Measurements from ENCODE around the gene CTDSPL. TPM values are rescaled to one million over a fixed set of nuclear protein-coding genes. Genes with fewer than 3 reads are reported as not detected.

CTDSPL gene
- total and polyA plus RNA-seq, 7 experiments from 2014 or later = 0.15 to 5.6 (median 1.7) TPM

DNA sequence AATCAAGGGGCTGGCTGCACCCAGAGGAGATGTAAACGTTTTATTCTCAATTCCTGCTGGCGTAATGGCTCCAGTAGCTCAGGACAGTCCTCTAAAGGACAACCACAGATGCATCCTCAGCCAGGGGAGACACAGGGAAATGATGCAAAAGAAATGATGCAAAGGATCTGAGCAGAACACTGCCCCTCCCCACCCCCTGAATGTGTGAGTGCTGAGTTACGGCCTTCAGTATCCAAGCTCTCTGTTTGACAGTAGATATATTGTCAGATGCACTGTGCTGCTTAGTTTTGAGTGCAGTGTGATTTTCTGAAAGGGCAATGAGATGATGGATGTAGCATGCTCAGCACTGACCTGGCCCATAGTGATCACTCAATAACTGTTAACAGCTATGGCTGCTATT is 41.4 kb upstream of the CTDSPL start:
- Mint-ChIP-seq H3K27ac (no peak overlapping the region), H3K9me3 (no peaks in the 10 kb centered on the region), H3K4me1 (no peaks in the 10 kb centered on the region), H3K4me3 (no peak overlapping the region), H3K36me3 (no peaks in the 10 kb centered on the region), H3K27me3 (peaks cover 0 to 4% (median 0%) of the 10 kb centered on the region in 5 donors)
- Histone ChIP-seq H3K4me1 (ENCODE audit: control insufficient read depth in 2 of 2, insufficient read depth in 2 of 2, low read length in 2 of 2) (no peaks in the 10 kb centered on the region), H3K4me3 (ENCODE audit: low read length) (no peak overlapping the region), H3K27me3 (ENCODE audit: control insufficient read depth in 2 of 2, insufficient read depth in 2 of 2, low read length in 2 of 2) (no peaks in the 10 kb centered on the region), H3K9me3 (ENCODE audit: control insufficient read depth in 2 of 3, low read length in 3 of 3) (no peaks in the 10 kb centered on the region), H3K27ac (ENCODE audit: low read depth, low read length) (no peak overlapping the region), H3K36me3 (ENCODE audit: control insufficient read depth in 2 of 3, insufficient read depth in 3 of 3, low read length in 3 of 3) (no peaks in the 10 kb centered on the region)
- intact Hi-C loops (cut with micrococcal nuclease) = no loop called here
- CTCF ChIA-PET = no interaction called here
- POLR2A ChIA-PET = no interaction called here
- DNase-seq = no peak
- ATAC-seq = no peak

DNA sequence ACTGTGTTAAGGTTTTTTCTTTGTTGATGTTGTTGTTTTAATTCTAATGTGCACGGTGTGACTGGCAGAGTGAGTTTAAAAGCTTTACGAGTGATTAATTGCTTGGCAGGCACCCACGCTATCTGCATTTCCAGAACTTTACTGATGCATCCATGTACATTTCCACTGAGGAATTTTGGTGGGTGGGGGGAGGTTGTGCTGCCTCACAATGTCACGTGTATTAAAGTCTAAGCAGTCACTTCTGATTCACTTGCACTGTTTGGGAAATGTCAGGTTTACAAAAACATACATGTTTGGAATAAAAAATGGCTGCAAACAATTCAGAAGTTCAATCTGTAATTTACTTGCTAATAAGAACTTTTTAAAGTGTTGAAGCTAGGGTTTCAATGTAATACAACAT is 38.5 kb upstream of the CTDSPL start:
- ATAC-seq = no peak
- H3K4me1 Mint-ChIP-seq = peaks cover 0 to 4% (median 0%) of the 10 kb centered on the region in 7 donors
- peaks cover 0 to 6% (median 0%) of the 10 kb centered on the region in 5 donors for H3K36me3 Mint-ChIP-seq

DNA sequence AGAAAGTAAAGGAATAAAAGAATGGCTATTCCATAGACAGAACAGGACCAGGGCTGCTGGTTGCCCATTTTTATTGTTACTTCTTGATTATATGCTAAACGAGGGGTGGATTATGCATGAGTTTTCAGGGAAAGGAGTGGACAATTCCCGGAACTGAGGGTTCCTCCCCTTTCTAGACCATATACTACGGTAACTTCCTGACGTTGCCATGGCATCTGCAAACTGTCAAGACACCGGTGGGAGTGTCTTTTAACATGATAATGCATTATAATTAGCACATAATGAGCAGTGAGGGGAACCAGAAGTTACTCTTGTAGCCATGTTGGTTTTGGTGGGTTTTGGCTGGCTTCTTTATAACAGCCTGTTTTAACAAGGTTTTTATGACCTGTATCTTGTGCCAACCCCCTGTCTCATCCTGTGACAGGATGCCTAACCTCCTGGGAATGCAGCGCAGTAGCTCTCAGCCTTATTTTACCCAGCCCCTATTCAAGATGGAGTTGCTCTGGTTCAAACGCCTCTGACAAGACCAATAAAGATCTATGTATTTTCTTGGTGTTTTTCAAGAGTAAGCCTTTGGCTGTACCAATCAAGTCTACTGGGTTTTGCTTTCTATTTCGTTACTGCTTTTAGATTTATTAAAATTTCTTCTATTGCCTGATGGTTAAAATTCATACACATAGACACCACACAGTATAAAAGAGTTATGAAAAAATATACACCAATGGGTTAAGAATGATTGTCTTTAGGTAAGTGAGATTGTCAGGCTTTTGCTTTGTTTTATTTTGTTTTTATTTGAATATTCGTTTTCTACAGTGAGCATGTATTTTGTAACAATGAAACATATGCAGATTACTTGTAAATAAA is 37.4 kb upstream of the CTDSPL start:
- no peak overlapping the region for H3K4me3 Mint-ChIP-seq
- H3K27ac Mint-ChIP-seq = no peak overlapping the region
- Histone ChIP-seq H3K9me3 (ENCODE audit: control insufficient read depth in 2 of 3, low read length in 3 of 3) (no peaks in the 10 kb centered on the region), H3K27ac (ENCODE audit: low read depth, low read length) (no peak overlapping the region), H3K4me1 (ENCODE audit: control insufficient read depth in 2 of 2, insufficient read depth in 2 of 2, low read length in 2 of 2) (no peaks in the 10 kb centered on the region), H3K36me3 (ENCODE audit: control insufficient read depth in 2 of 3, insufficient read depth in 3 of 3, low read length in 3 of 3) (no peaks in the 10 kb centered on the region), H3K4me3 (ENCODE audit: low read length) (no peak overlapping the region), H3K27me3 (ENCODE audit: control insufficient read depth in 2 of 2, insufficient read depth in 2 of 2, low read length in 2 of 2) (no peaks in the 10 kb centered on the region)
- H3K27me3 Mint-ChIP-seq = peaks cover 8 to 27% (median 13%) of the 10 kb centered on the region in 5 donors
- ChIA-PET CTCF (no interaction called here), POLR2A (no interaction called here)
- H3K9me3 Mint-ChIP-seq = no peaks in the 10 kb centered on the region
- intact Hi-C loops (cut with micrococcal nuclease) = no loop called here
- H3K4me1 Mint-ChIP-seq = peaks cover 0 to 5% (median 0%) of the 10 kb centered on the region in 7 donors
- no peak for DNase-seq
- ATAC-seq = no peak
- H3K36me3 Mint-ChIP-seq = peaks cover 0 to 11% (median 0%) of the 10 kb centered on the region in 5 donors

More for the DNA sequence above, 38.5 kb upstream of the CTDSPL start:
- Histone ChIP-seq H3K4me1 (ENCODE audit: control insufficient read depth in 2 of 2, insufficient read depth in 2 of 2, low read length in 2 of 2) (no peaks in the 10 kb centered on the region), H3K9me3 (ENCODE audit: control insufficient read depth in 2 of 3, low read length in 3 of 3) (no peaks in the 10 kb centered on the region), H3K4me3 (ENCODE audit: low read length) (no peak overlapping the region), H3K36me3 (ENCODE audit: control insufficient read depth in 2 of 3, insufficient read depth in 3 of 3, low read length in 3 of 3) (no peaks in the 10 kb centered on the region), H3K27me3 (ENCODE audit: control insufficient read depth in 2 of 2, insufficient read depth in 2 of 2, low read length in 2 of 2) (no peaks in the 10 kb centered on the region), H3K27ac (ENCODE audit: low read depth, low read length) (no peak overlapping the region)
- Mint-ChIP-seq H3K9me3 (no peaks in the 10 kb centered on the region), H3K27me3 (peaks cover 5 to 21% (median 6%) of the 10 kb centered on the region in 5 donors), H3K4me3 (no peak overlapping the region), H3K27ac (no peak overlapping the region)
- CTCF ChIA-PET = no interaction called here
- intact Hi-C loops (cut with micrococcal nuclease) = no loop called here
- POLR2A ChIA-PET = no interaction called here
- no peak for DNase-seq

DNA sequence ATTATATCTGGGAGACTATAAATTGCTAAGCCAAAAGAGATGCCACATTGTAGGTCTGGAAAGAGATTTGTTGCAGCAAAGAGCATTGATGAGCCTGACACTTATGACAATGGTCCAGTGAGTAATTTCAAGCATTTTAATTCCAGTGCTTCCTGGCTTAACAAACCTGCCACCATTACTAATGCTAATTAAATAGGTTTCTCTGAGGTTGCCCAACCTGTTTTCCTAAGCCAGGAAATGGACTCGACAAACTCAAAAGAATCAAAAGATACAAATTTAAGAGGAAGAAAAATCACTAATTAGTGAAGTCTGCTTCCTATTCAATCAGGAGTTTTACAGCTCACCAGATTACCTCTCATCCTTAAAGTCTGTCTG is 36.7 kb upstream of the CTDSPL start:
- ATAC-seq (no peak), DNase-seq (no peak)
- no peaks in the 10 kb centered on the region for H3K36me3 ChIP-seq (ENCODE audit: control insufficient read depth in 2 of 3, insufficient read depth in 3 of 3, low read length in 3 of 3)
- intact Hi-C loops (cut with micrococcal nuclease) = no loop called here
- H3K36me3 Mint-ChIP-seq = peaks cover 0 to 11% (median 0%) of the 10 kb centered on the region in 5 donors
- ChIA-PET CTCF (no interaction called here), POLR2A (no interaction called here)
- peaks cover 0 to 5% (median 0%) of the 10 kb centered on the region in 7 donors for H3K4me1 Mint-ChIP-seq
- no peaks in the 10 kb centered on the region for H3K27me3 ChIP-seq (ENCODE audit: control insufficient read depth in 2 of 2, insufficient read depth in 2 of 2, low read length in 2 of 2)
- no peak overlapping the region for H3K27ac ChIP-seq (ENCODE audit: low read depth, low read length)
- no peaks in the 10 kb centered on the region for H3K9me3 Mint-ChIP-seq
- no peak overlapping the region for H3K4me3 ChIP-seq (ENCODE audit: low read length)
- H3K4me1 ChIP-seq (ENCODE audit: control insufficient read depth in 2 of 2, insufficient read depth in 2 of 2, low read length in 2 of 2) = no peaks in the 10 kb centered on the region
- peaks cover 8 to 27% (median 14%) of the 10 kb centered on the region in 5 donors for H3K27me3 Mint-ChIP-seq
- no peak overlapping the region for H3K4me3 Mint-ChIP-seq
- H3K9me3 ChIP-seq (ENCODE audit: control insufficient read depth in 2 of 3, low read length in 3 of 3) = no peaks in the 10 kb centered on the region
- H3K27ac Mint-ChIP-seq = no peak overlapping the region

DNA sequence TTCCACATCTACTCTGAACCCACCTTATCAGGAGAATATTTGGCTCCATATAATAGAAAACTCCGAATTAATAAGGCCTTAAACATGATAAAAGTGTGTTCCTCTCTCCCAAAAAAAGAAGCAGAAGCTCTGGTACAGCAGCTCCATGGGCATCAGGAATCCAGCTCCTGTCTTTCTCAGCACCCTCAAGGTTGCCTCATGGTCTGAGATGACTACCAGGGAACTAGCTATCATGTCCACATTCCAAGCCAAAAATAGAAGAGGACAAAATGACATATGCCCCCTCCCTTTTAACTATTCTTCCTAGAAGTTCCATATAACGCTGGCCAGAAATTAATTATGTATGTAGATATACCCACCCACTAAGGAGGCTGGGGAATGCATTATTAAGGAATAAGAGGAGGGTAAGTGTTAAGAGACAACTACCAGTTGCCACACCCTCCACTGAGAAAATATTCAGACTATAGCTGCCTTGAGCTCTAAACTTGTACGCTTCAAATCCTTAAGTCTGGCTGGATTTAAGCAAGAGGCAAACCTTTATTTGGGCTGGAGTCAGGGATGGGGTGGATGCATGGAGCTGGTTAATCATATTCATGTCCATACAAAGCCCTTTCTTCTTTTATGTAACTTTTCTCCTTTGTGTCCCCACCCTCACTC is 35.8 kb upstream of the CTDSPL start:
- CTCF ChIA-PET = no interaction called here

DNA sequence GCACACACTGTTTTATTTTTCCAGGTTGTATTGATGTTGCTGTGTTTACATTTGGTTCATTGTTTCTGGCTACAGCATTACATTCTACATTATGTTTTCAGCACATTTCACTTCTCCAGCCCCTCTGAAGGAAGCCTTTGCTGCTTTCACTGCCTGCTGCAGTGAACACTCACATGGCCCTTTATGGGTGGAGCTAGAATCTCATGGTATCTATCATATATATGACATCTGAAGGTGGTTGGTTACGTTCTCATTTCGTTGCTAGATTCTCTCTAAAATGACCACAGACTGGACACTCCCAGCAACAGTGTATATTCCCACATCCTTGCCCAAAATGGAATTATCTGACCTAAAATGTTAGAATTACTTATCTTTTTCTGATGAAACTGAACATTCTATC is 35.2 kb upstream of the CTDSPL start:
- CTCF ChIA-PET = no interaction called here

More for the DNA sequence above, 35.8 kb upstream of the CTDSPL start:
- Histone ChIP-seq H3K27ac (ENCODE audit: low read depth, low read length) (no peak overlapping the region), H3K27me3 (ENCODE audit: control insufficient read depth in 2 of 2, insufficient read depth in 2 of 2, low read length in 2 of 2) (no peaks in the 10 kb centered on the region), H3K9me3 (ENCODE audit: control insufficient read depth in 2 of 3, low read length in 3 of 3) (no peaks in the 10 kb centered on the region), H3K4me1 (ENCODE audit: control insufficient read depth in 2 of 2, insufficient read depth in 2 of 2, low read length in 2 of 2) (no peaks in the 10 kb centered on the region), H3K36me3 (ENCODE audit: control insufficient read depth in 2 of 3, insufficient read depth in 3 of 3, low read length in 3 of 3) (no peaks in the 10 kb centered on the region), H3K4me3 (ENCODE audit: low read length) (no peak overlapping the region)
- Mint-ChIP-seq H3K27ac (no peak overlapping the region), H3K27me3 (peaks cover 8 to 27% (median 14%) of the 10 kb centered on the region in 5 donors), H3K9me3 (no peaks in the 10 kb centered on the region), H3K4me1 (peaks cover 0 to 5% (median 0%) of the 10 kb centered on the region in 7 donors), H3K36me3 (peaks cover 0 to 11% (median 4%) of the 10 kb centered on the region in 5 donors), H3K4me3 (no peak overlapping the region)
- ATAC-seq = no peak
- intact Hi-C loops (cut with micrococcal nuclease) = no loop called here
- POLR2A ChIA-PET = no interaction called here
- DNase-seq = no peak

More for the DNA sequence above, 35.2 kb upstream of the CTDSPL start:
- Mint-ChIP-seq H3K27ac (no peak overlapping the region), H3K4me3 (no peak overlapping the region), H3K4me1 (peaks cover 0 to 5% (median 0%) of the 10 kb centered on the region in 7 donors), H3K9me3 (no peaks in the 10 kb centered on the region), H3K27me3 (peaks cover 8 to 27% (median 14%) of the 10 kb centered on the region in 5 donors), H3K36me3 (peaks cover 0 to 11% (median 4%) of the 10 kb centered on the region in 5 donors)
- no peak for ATAC-seq
- intact Hi-C loops (cut with micrococcal nuclease) = no loop called here
- DNase-seq = no peak
- Histone ChIP-seq H3K4me1 (ENCODE audit: control insufficient read depth in 2 of 2, insufficient read depth in 2 of 2, low read length in 2 of 2) (no peaks in the 10 kb centered on the region), H3K27me3 (ENCODE audit: control insufficient read depth in 2 of 2, insufficient read depth in 2 of 2, low read length in 2 of 2) (no peaks in the 10 kb centered on the region), H3K4me3 (ENCODE audit: low read length) (no peak overlapping the region), H3K27ac (ENCODE audit: low read depth, low read length) (no peak overlapping the region), H3K9me3 (ENCODE audit: control insufficient read depth in 2 of 3, low read length in 3 of 3) (no peaks in the 10 kb centered on the region), H3K36me3 (ENCODE audit: control insufficient read depth in 2 of 3, insufficient read depth in 3 of 3, low read length in 3 of 3) (no peaks in the 10 kb centered on the region)
- POLR2A ChIA-PET = no interaction called here
